ENCODE data around the gene MXD1.

Gene MXD1

DNA sequence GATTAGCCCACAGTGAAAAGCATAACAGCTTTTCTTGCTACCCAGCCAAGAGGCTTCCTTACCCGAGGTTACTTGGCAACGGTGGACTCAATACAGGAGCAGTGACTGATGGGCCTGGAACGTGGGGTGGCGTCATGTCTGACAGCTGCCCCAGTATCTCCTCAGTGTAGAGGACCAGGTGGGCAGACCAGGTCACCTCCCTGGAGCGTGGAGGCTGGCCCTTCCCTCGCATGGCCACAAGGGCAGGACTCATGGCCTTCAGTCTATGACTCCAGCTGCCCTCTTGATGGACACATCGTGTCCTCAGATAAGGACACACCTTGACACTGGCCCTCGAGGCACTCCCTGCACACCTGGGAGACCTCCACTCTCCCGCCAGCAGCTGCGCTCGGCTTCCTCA, 40.1 kb downstream of the MXD1 start:
- no peak for DNase-seq

DNA sequence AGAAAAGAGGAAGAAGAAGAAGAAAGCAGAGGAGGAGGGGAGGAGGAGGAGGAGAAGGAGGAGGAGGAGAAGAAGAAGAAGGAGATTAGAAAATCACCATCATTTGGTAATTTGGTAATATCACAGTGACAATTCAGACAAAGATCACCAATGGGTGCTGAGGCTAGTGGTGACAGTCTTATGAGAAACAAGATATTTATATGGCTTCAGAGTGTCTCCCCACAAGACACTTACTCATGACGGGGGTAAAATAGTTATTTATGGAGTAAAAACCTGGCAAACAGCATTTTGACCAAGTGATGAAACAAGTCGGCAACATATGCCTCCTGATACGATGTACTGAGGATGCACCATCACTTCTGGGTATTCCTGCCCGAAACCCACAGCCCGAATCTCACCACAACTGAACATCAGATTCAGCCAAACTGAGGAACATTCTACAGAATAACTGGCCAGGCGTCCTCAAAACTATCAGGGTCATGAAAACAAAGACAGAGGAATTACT, 41.6 kb downstream of the MXD1 start:
- DNase-seq, result no peak

DNA sequence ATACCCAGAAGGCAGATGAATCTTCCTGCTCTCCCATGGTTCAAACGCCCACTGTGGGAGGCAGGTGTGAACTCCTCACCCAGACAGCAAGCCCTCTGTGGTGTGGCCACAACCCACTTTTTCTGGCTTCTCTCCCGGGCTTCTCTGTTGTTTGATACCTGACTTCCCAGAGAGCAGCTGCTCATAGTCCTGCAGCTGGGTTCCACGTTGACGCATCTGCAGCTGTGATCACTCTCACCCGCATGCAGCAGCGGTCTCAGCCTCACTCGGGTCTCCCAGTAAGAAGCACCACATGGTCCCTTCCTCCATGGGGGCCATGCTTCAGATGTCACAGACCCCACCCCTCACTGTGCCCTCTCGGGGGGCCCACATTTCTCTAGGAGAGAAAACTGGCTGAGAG, 43.1 kb downstream of the MXD1 start:
- peak; percentile 48 for DNase-seq

DNA sequence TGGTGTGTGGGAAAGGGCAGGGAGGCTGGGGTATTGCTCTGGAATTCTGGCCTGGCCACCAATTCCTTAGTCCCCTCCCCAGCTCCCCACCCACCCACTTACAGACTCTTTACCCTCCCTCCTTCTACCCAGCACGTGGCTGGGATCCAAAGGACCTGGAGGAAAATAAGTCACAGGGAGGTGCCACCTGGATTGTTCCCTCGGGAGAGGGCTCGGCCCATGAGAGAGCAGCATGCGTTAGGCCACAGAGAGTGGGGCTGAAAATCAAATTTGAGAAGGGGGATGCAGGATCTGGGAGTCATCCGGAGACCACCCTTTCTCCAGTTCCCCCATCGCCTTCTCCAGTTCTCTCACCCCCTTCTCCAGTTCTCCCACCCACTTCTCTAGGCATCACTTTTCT, 43.6 kb downstream of the MXD1 start:
- peak; percentile 10 for DNase-seq

DNA sequence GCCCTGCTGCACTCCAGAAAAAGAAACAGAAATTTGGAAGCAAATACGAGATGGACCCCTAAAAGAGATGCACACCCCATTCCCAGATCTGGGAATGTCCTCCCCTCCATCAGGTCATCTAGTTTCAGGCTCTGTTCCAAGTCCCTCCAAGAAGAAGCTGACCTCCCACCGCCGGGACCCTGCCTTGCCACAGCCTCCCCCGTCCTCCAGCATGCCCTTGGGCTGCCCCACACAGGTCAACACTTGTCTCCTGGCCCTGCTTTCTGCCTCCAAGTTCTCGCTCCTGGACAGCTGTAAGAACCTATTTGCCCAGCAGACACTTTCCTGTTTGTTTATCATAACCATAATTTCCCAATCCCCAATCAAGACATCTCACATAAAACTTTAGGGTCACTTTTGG, 44.5 kb downstream of the MXD1 start:
- DNase-seq, result no peak

DNA sequence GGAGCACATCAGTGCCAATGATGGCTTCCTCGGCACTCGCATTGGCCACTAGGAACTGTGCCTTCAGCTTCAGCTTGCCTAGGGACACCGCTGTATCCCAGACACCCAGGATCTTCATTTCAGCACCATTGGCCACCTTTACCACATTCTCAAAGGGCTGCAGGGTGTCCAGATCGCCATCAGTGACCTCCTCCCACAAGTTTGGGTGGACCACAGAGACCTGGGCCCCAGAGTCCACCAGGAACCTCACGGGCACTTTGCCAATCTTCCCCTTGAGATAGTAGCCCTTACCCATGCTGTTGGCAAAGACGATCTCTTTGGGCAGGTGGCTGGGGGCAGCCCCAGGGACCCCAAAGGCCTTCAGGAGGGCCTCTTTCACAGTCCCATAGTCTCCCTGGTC, 45.9 kb downstream of the MXD1 start:
- no peak for DNase-seq

DNA sequence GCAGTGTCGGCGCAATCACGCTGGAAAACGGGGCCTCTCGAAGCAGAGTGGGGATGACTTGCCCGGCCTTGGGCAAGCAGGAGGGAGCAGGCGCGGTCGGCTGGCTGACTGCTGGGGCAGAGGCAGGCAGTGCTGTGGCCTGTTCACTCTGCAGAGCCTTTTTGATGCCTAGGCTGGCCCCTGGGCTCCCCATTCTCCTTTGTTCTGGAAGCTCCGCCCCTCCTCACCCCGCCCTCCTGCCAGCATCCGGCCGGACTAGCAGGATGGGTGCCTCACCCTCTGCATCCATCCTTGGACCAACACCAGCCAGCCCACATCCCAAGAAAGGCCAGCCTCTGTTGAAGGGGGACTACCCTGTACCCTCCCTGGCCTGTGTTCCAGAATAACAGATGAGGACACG, 46.6 kb downstream of the MXD1 start, which contains the start of gene ASPRV1:
Gene ASPRV1 (minus strand): TSS at position 136 of the 400 bp plus-strand sequence. CDS start 195 bp downstream, outside the sequence.
- no peak for DNase-seq

DNA sequence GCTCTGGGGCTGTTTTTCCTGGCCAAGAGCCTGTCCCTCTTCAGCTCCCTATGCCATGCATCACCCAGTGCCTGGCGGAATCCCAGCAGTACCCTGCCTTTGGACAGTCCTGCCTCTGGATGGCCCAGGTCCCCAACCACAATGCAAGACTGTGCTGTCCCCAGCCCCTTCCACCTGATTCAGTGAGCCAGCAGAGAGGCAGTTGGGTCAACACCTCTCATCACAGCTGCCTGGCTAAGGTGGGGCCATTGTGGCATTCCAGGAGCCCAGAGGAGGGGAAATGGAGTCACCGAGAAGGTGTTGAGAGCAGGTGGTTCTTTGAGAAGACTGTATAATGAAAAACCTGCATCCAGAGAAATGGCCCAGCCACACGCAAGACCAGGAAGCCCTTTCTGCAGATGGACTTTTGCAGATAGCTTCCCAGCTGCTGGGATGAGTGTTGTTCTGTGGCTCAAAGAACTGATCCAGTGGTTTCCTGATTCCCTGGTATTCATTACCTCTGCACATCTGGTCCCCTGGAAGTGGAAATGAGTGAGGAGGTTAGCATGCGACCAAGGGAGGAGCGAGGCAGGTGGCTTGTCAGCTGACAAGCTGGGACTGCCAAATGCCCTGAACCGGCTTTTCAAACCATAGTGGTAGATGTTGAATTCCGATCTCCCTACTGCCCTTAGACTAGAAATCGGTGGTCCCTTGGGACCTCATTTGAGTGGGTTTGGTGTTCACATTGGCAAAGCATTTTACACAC, 48.2 kb downstream of the MXD1 start:
- DNase-seq, result no peak

DNA sequence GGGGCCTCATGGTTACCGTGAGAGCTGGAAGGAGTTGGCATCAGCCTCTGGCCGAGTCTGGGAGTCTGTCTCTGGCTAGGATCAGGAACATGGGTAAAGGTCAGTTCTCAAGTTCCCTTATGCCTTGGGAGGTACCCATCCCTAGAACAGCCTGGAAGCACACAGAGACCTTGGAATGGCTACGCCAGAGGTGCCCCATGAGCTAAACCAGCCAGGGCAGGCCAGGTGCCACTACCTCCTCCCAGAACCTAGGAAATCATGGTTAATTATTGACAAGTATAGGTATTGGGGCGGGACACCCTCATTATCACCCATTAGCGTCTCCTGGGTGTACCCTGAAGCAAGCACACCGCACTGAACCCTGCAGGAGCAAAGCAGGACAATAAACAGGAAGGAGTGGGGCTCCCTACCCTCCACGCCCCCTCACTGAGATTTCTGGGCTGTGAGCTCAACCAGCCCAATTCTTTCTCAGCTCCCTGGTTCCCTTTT, 49.5 kb downstream of the MXD1 start:
- no peak for DNase-seq

DNA sequence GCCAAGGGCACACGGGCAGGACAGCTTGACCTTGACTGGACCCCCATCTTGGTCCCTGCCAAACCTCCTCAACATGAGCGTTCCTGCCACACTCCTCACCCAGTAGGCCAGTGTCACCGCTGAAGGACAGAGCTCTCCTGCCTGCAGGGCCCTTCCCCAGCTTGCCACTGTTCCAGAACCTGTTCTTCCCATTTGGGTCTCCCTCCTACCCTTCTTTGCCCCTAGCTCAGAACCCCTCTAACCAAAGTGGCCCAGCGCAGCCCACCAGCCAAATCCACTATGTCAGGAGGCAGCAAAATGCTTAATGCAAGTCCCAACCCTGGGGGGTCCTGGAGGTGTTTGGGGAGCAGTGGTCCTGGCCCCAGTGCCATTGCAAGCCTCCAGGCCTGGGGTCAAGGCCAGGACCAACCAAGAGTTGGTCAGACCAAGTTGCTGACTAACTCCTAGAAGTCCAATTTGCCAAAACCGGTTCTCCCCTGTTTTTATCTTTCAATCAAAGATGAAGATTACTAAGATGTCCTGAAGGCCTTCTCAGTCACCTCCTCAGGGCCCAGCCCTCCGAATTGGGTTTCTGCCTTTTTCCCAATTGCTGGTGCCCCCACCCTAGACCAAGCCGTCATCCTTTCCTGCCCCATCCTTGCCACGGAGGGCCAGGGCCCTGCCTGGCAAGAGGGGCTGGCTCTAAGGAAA, 51.0 kb downstream of the MXD1 start:
- DNase-seq, result no peak

DNA sequence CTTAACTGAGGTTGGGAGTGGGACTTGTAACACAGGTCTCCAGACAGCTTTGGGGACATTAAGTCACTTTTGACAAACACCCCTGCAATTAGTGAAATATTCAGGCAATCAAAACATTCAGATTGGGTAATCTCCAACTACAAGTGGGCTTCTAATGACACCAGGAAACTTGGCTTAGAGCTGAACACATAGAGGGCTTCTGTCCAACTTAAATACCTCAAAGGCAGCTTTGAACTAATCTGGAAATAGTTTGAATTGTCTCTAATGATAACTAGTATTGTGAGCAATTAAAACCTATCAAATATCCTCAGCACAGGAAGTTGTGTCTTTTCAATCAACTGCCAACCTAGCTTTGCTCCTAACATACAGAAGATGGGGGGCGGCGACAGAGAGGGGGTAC, 51.6 kb downstream of the MXD1 start:
- DNase-seq, result no peak

DNA sequence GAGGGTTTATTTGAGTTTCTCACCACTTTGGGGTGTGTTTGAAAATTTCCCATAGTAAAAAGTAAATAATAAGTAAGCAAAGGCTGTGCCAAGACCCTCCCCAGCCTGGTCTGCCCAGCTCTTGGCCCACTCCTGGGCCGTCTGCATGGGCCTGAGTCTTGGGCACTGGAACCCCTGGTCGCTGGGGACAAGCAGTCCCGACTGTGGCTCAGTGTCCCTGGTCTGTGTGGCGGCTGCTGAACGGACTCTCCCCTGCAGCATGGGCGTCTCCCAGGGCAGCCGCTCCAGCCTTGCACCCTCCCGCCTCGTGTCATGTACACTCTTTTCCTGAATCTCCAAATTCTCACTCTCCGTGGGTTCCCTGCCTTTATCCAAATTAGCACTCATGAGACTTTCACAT, 53.7 kb downstream of the MXD1 start:
- DNase-seq, result no peak

DNA sequence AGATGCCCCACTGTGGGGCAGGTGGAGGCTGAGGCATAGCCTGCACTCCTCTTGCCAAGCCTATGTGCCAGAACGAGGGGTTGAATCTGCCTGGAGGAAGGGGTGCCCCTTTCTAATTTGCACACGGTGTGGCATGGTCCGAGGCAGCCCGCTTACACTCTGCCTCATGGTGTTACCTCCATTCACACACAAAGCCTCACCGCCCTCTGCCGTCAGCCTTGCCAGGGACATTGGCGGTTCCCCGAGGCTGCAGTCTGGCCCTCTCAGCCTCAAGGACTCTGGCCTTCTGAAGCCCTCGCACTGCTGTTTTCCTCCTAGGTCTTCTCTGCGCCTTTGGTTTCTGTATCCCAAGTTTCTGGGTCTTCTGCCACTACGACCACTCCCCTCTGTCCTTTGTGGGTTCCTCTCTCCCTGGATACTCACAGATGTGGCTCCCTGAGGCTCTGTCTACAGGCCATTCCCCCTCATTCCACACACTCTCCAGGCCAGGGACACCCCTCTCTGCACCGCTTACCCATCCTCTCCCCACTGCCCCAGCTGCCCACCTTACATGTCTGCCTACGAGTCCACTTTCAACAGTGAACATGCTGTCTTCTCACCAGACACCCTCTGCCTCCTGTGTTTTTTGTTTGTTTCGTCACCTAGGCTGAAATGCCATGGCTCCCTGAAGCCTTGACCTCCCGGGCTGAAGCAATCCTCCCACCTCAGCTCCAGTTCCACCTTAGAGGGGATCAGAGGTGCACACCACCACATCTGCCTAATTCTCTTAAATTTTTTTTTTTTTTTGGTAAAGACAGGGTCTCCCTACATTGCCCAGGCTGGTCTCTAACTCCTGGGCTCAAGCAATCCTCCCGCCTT, 54.4 kb downstream of the MXD1 start:
- no peak for DNase-seq

DNA sequence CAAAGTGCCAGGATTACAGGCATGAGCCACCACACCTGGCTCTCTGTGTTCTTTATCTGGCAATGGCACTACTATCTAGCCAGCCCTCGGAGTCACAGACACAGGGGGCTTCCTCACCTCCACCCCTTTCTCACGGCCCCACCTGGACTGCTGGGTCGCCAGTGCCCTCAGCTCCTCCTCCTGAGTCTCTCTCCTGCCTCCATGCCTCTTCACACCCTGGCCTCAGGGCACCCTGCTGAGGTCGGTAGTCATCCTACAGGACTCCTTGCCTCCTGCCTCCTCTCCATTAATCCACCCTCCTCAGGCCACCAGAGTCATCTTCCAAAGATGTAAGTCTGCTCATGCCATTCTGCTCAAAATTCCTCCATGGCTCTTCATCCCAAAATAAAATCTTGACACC, 55.1 kb downstream of the MXD1 start:
- DNase-seq, result no peak

DNA sequence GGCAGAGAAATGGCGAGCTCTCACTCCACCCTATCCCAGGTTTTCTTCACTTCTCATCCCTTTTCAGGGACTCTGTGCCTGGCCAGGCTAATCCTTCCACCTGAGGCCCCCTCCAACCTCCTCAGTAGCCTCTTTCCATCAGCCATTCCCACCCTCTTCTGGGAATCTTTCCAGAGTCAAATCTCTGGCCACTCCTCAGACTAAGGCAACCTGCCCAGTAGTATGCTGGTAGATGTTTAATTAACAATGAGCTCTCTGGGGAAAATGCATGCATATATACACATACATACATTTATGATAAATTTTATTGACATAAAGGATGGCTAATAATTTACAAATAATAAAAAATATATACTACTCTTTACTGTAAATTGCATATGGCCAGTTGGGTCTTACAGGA, 57.9 kb downstream of the MXD1 start:
- DNase-seq, result no peak

DNA sequence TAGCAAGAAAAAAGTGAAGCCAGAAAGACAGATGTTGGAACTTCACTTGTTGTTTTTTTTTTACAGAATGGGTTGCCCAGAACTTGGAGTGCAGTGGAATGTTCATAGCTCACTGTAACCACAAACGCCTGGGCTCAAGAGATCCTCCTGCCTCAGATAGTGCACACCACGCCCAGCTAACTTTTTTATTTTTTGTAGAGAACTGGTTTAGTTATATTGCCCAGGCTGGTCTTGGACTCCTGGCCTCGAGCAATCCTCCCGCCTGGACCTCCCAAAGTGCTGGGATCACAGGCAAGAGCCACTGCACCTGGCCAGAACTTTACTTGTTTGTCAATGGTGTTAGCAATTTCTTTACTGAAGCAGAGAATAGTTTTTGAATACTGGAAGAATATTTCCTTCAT, 58.4 kb downstream of the MXD1 start:
- DNase-seq, result no peak

DNA sequence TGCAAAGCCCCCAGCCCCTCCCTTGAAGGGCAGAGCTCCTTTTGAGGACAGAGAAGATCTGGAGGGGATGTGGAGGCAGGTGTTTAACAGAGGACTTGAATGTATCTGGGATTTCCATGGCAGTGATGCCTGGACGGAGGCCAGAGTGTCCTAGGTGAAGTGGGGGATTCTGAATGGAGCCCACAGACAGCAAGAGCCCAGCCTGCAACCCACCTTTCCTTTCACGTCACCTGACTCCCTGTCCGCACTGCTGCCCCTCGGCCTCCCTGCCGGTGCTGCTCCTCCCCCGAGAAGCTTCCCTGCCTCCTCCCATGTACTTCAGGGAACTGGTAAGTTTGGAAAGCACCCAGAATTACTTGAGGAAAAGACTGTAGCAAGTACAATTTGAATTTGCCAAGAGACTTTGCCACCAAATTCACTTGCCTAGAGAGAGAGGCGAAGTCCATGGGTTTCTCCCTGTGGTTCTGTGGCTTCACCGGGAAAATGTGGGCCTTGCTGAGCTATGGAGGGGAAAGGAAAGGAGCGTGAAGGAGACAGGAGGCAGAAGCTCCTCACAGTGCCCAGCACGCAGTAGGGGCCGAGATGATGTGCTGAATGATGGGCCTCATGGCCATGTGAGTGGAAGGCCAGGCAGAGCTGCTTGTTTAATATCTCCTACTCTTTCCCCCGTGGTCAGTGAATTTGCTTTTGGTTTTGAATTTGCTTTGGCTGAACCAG, 60.4 kb downstream of the MXD1 start:
- DNase-seq, result no peak

DNA sequence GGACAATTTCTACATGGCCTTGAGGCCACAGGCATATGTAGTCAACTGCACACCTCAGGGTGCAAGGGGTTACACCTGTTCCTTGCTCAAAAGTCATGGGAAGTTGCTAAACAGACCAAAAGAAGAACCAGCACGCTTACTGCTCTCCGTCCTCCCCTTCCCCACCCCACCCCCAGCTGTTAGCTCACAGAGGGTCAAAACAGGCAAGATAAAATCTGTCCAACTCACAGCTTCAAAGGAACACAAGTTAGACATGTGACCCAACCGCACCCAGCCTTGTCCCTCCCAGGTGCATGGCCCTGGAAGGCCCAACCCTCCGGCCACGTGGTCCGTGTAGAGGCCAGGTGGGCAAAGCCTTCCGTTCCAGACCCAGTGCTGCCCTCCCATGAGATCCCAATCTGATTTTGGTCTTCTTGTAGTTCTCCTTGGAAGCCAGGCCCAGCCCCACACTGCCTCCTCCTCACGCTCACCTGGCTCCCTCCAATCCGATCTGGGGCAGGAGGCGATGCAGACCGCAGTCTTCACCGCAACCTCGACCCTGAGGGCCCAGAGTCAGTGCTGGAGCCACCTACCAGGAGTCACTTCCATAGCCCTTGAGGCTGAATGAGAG, 61.0 kb downstream of the MXD1 start:
- no peak for DNase-seq

DNA sequence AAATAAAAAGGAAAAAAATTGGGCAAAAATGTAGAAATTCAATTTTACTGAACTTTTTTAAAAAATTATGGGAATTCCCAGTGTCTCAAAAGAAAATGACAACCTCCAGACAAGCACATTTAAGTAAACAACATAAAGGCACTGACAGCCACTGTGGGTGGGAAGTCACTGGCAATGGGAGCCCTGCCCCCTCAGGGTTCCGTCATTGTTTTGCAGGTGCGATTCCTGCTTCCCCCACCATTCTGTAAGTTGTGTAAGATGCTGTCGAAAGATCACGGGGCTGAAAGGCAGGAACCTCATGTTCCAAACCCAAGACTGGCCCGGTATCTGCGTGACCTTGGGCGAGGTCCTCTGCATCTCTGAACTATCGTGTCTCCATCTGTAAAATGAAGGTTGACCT, 62.3 kb downstream of the MXD1 start:
- no peak for DNase-seq

DNA sequence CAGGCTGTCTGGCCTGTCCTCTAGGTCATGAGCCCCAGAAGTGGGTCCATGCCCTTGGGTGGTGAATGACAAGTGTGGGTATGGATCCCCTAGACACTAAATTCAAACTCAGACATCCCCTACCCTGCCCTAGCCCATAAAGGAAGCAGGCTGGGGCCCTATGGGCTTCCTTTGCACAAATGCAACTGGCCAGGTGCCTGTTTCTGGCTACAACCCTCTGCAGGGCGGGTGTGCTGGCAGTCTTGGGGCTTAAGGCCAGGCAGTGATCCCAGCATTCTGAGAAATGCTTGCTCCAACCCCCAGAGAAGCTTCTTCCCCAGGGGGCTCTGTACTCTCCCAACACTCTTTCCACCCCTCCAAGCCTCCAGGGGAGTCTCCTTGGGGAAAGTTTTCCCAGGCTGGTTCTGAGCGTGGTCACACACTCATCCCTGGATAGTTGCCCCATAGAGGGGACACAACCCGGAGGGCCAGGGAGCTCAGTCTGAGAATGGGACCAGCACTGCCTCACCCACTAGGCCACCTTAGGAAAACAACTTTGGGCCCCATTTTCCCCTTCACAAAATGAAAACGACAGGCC, 63.1 kb downstream of the MXD1 start:
- DNase-seq, result no peak

DNA sequence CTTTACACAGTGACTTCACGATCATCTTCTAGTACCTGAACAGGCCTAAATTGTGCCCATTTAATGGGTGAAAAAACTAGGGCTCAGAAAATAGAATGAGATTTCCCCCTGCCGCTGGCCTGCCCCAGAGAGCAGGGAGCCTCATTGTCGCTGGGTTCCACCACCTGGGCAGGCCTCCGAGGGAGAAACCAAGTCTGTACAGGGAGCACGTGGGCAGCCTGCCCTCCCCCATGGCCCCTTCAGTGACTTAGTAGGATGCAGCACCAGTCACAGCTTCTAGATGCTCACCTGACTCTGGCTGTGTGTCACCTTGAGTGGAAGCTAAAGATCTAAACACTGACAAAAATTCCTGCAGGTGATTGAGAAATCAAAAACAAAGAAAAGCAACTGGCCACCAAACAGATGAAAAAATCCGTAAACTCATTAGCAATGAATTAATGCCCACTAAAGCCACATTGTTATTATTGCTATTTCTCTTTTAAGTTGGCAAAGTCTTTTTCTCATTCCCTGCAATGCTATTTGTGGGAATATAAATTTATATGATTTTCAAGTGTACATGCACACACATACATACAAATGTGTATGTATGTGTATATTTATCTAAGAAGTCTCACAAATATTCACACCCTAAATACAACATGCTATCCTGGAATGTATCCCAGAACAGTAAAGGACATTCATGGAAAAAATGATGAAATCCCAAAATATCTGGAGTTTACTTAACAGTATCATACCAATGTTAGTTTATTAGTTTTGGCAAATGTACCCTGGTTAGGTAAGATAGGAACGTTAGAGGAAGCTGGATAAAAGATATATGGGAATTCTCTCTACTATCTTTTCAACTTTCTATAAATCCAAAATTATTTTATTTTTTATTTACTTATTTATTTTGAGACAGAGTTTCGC, 65.2 kb downstream of the MXD1 start:
- DNase-seq, result no peak
